GM18951 (cell line): ENCODE data around the gene LPAR2.
"Not testable (repeated sequence)": the region's sequence is repeated elsewhere in the genome, so short reads cannot be mapped to it uniquely, and the experiment has no call there.

Source experiments
- POLR2A ChIP-seq: IDR thresholded peaks from 4 replicates; pipeline ENCODE4 v1.6.1; 2011; ENCODE audit warnings: mild to moderate bottlenecking; ENCODE audit not compliant: insufficient read length, insufficient read depth; ENCODE audit errors: extremely low read depth
- in situ Hi-C: fragments of 300-500 bp; cut with MboI; formaldehyde crosslinking; loops from one replicate; pipeline ENCODE4 v1.12.0; 2022; ENCODE audit warnings: low sequenced_read_pairs, mixed read lengths, inconsistent platforms; ENCODE audit not compliant: unreplicated experiment

Gene LPAR2

GRCh38 chr19:19627621-19628500, at the start of gene LPAR2:
LPAR2 (minus strand) TSS chr19:19628220; CDS start chr19:19627275, 945 bp downstream.
- peak; percentile 55 for TF ChIP-seq POLR2A
- in situ Hi-C loops, result loop anchor here (25.0 kb wide), 1 partner anchor 266 kb away; no protein-coding TSS in a partner anchor

GRCh38 chr19:19677579-19677978, 49.6 kb upstream of the LPAR2 start:
- TF ChIP-seq POLR2A, result no peak
- in situ Hi-C loops, result no loop called here

GRCh38 chr19:19674315-19674714, 46.3 kb upstream of the LPAR2 start:
- in situ Hi-C loops, result no loop called here
- TF ChIP-seq POLR2A, result no peak

GRCh38 chr19:19672816-19673215, 44.8 kb upstream of the LPAR2 start:
- in situ Hi-C loops, result no loop called here
- no peak for TF ChIP-seq POLR2A

- no peak for TF ChIP-seq POLR2A
- in situ Hi-C loops, result no loop called here
Measured at GRCh38 chr19:19670070-19670551, 42.1 kb upstream of the LPAR2 start.

- peak; percentile 84 for TF ChIP-seq POLR2A
- in situ Hi-C loops, result no loop called here
Measured at GRCh38 chr19:19668230-19669012, 40.4 kb upstream of the LPAR2 start, which contains the start of gene ZNF101. ZNF101 (plus strand) TSS chr19:19668839; CDS start chr19:19668964, 125 bp downstream.

- in situ Hi-C loops, result not testable (repeated sequence)
Measured at GRCh38 chr19:19665420-19665948, 37.5 kb upstream of the LPAR2 start.

GRCh38 chr19:19663256-19664120, 35.5 kb upstream of the LPAR2 start, which contains the start of gene ATP13A1:
ATP13A1 (minus strand) TSS chr19:19663676; CDS start chr19:19663666, 10 bp downstream.
- in situ Hi-C loops, result no loop called here
- TF ChIP-seq POLR2A, result peak; percentile 86

- in situ Hi-C loops, result no loop called here
- no peak for TF ChIP-seq POLR2A
Measured at GRCh38 chr19:19662871-19663255, 34.8 kb upstream of the LPAR2 start.

- in situ Hi-C loops, result no loop called here
- no peak for TF ChIP-seq POLR2A
Measured at GRCh38 chr19:19662344-19662743, 34.3 kb upstream of the LPAR2 start.

GRCh38 chr19:19661675-19662251, 33.7 kb upstream of the LPAR2 start:
- in situ Hi-C loops, result no loop called here
- TF ChIP-seq POLR2A, result peak; percentile 67

GRCh38 chr19:19661141-19661674, 33.2 kb upstream of the LPAR2 start:
- no peak for TF ChIP-seq POLR2A
- in situ Hi-C loops, result no loop called here

- TF ChIP-seq POLR2A, result no peak
- in situ Hi-C loops, result no loop called here
Measured at GRCh38 chr19:19659646-19660245, 31.7 kb upstream of the LPAR2 start.
